ENCODE results near the gene CXCL14.

Gene CXCL14

GRCh38 chr5:135596157-135596763 is 17.5 kb upstream of the CXCL14 start:
- DNase-seq (ENCODE audit: low read depth), result no peak

- no peak for DNase-seq (ENCODE audit: low read depth)
Observed at GRCh38 chr5:135594416-135594960, 15.7 kb upstream of the CXCL14 start.

DNA sequence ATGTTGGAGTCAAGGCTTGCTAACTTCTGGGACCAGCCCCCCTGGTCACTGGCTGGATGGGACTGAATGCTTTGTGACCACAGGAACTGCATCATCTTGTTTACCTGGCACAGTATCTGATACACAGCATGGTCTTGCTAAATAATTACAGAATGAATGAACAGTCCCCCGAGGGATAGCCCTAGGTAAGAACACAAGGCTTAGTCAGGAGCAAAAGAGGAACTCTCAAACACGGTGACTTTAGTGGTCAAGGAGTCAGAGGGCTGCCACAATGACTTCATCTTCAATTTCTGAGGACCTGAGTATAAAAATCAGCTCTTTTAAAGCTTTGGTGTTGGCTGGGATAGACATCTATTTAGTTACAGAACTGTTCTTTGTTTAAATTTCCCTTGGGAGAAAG is 15.1 kb upstream of the CXCL14 start:
- DNase-seq (ENCODE audit: low read depth), result no peak

- DNase-seq (ENCODE audit: low read depth), result no peak
Observed at GRCh38 chr5:135593141-135593540, 14.3 kb upstream of the CXCL14 start.

DNA sequence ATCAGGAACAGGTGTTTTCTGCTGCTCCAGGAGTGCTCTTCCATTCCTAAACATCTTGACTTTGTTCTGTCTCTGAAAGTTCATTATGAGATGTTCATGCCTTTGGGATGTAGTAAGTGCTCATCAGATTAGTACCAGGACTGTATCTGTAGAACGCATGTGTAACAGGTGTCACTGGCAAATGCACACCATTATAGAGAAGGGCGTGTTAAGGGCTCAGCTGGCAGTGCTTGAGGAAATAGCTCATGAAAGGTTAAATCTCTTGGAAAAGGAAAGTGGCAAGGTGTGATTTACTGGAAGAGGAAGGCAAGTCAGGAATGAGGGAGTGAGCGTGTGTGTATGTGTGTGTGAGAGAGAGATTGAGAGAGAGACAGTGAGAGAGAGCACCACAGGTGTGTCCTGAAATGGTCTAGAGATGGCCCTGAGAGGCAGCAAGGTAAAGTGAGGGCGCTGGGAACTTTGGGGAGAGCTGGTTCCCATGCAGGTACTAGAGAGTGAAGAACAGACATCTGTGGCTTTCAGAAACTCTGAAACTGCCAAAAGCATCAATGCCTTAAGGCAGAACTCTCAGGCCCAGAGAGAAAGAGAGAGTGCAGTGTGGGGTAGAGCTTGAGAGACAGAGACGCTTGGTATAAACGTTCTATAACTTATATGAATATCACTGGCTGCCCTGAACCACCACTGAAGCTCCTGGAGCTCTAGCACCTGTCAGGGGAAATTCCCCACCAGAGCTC is 13.7 kb upstream of the CXCL14 start:
- no peak for DNase-seq (ENCODE audit: low read depth)

- no peak for DNase-seq (ENCODE audit: low read depth)
Observed at GRCh38 chr5:135591277-135591676, 12.5 kb upstream of the CXCL14 start.

- DNase-seq (ENCODE audit: low read depth), result no peak
Observed at GRCh38 chr5:135589152-135589551, 10.4 kb upstream of the CXCL14 start.

DNA sequence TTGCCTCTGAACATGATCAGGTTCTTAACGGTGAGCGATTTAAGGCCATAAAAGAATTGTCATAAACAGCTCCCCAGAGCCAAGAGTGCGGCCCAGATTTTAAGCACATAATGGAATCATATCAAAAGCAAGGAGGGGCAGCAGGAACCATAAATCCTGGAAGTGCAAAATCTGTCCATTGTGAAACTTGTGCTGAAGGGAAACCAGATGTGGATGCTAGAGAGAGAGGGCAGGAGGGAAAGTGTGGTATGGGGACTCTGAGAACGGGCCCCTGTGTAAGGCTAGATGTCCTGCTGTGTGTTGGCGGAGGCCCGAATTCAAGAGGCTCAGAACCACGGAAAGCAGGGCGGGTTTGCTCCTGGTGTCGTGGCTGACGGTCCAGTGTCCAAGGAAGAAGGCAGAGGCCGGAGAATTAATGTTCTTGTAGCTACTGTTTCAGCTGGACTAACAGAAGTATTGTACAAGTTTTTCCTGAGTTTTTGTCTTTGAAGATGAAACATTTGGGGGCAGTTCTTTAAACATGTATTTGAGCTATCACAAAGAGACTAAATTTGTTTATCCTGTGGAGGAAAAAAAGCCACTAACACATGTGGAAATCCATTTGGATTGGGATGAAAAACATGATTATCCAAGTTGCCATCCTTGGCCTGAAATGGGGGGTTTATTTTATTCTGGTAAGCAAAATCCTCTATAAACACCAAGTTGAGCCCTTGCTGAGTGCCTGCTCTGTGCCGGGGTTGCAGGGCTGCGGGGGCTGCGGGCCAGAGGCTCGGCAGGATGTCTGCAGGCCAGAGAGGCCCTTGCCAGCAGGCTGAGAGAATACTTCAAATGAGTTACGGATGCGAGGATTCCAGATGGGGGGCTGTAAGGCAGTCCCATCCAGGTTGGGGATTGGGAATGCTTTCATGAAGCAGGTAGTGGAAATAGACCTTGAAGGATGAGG is 9.2 kb upstream of the CXCL14 start:
- DNase-seq (ENCODE audit: low read depth), result no peak

DNA sequence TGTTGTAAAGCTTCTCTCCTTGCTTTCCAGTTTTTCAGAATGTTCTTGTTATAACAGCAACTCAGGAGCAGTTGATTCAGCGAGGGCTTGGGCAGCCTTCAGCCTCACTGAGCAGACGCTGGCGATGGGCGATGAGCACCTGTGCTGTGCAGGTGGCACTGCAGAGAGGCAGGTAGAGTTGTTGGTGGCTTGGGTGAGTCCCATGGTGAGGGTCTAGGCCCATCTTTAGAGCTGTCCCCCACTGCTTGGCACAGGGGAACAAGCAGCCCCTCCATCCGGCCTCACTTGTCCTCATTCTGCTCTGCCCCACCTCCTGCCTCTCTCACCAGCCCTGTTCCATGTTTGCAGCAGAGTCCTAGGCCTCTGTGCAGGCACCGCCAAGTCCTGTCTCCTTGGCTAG is 6.1 kb upstream of the CXCL14 start:
- no peak for DNase-seq (ENCODE audit: low read depth)

- no peak for DNase-seq (ENCODE audit: low read depth)
Observed at GRCh38 chr5:135584276-135584675, 5.5 kb upstream of the CXCL14 start.

DNA sequence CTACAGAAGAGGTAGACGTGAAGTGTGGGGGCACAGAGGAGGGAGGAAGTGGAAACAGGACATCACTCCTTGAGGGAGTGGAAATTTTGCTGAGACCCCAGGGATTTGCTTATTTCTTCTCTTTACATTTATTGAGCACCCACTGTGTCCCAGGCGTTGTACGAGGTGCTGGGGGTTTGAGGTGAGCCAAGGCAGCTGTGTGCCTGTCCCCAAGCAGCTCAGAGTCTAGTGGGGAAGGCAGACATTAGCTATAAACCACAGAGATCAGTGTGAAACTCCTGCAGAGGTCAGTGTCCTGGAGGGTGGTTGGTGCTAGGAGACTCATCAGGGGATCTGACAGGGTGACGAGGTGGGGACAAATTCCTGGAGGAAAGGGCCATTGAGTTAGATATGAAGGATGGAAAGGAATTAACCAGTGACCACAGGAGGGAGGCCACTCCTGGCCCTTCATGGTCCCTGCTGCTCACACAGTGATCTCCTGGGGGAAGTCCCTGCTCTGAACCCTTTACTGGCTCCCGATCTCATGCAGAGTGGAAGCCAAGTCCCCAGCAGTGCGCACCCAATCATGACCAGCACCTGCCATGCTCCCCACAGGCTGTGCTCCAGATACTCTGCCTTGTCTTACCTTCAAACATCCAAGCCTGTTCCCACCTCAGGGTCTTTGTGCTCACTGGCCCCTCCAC is 3.4 kb upstream of the CXCL14 start:
- no peak for DNase-seq (ENCODE audit: low read depth)

DNA sequence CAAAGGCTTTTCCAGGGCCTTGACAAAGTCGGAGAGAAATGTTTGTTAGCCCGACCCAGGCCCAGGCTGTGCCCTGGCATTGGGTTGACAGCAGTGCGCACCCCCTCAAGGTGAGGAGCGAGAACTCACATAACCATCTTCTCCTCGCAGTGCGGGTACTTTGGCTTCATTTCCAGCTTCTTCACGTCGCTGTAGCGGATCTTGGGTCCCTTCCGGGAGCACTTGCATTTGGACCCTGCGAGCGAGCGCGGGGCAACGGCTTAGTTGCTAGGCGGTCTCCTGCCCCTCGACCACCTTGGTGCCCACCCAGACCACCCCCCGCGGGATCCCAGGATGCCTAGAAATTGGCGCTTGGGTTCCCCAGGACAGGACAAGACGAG is 496 bp downstream of the CXCL14 start:
- no peak for DNase-seq (ENCODE audit: low read depth)

DNA sequence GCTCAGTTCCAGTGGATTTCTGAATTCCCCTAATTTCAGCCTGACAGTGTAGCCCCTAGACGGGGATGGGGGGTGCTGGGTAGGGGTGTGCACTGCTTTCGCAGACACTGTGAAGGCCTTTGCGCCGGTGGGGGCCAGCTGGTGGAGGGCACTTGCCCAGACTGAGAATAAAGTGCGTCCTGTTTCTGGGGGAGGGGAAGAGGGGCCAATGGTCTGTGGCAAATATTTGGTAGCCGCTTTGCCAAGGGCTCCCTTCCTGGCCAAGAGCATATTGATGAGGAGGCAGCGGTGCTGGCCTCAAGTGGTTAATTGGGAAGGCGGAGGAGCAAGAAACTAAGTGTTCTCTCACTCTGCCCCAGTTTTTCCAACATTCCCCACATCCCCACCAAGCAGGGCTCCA is 1.4 kb downstream of the CXCL14 start:
- DNase-seq (ENCODE audit: low read depth), result no peak

DNA sequence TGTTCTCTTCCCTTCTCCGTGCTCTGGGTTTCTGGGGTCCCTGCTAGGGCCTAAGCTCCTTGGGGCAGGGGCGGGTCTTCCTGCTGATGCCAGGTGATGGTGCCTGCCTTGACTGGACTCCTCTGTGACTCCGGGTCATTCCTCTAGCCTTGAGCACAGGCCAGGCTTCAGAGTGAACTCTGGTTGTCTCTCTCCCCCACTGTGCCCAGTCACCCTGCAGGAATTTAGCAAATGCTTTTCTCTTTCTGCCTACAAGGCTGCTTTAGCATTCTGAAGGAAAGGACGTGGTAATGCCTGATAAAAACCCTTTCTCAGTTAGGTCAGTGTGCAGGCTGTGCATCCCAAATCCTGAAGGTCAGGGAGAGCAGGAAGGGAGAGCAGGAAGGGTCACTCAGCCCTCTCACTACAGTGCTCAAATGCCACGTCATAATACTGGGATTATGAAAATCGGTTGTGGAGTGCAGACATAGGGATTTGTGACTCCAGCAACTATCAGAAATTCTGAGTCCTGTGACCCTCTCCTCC is 2.7 kb downstream of the CXCL14 start:
- no peak for DNase-seq (ENCODE audit: low read depth)

- DNase-seq (ENCODE audit: low read depth), result no peak
Observed at GRCh38 chr5:135574493-135574892, 4.3 kb downstream of the CXCL14 start.

- DNase-seq (ENCODE audit: low read depth), result no peak
Observed at GRCh38 chr5:135571902-135572301, 6.9 kb downstream of the CXCL14 start.

GRCh38 chr5:135571066-135571609 is 7.7 kb downstream of the CXCL14 start:
- no peak for DNase-seq (ENCODE audit: low read depth)

DNA sequence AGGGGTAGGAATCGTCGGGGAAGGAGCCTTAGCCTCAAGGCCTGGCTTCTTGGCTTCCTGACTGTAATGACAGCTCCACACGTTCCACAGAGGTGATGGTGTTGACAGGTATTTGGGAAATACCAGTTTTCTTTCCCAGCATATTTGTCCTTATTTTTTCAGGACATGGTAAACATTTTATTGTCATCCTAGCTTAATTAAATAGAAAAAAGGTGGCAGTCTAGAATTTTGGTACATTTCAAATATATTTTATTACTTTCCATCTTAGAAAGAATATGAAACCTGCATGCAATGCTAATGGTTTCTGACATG is 8.4 kb downstream of the CXCL14 start:
- DNase-seq (ENCODE audit: low read depth), result no peak

DNA sequence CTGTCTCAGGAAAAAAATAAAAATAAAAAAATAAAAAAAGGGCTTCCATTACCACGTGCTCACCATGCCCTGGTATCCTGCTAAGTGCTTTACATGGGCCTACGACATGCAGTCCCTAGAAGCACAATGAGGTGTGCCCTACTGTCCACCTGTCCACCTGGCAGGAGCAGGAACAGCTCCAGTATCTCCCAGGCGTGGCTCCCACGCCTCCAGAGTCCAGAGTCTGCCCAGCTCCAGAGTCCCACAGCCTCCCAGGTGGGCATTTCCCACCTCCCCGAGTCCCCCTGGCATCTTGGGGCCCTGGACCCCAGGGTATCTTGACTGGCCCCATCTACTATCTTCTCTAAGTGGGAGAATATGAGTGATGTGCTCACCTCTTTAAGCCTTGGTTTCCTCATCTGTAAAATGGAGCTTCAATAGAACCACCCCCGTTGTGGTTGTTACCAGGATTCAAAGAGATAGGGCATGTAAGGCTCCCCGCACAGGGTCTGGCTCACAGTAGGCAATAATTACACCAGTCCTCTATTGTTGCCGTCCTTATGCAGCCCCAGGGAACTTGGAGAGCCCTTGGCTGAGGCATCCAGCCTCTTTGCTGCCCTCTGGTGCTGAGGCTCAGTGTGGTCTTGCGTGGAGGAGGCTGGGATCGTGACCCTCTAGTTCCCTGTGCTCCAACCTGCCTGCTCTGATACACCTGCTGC is 8.9 kb downstream of the CXCL14 start:
- DNase-seq (ENCODE audit: low read depth), result no peak

- no peak for DNase-seq (ENCODE audit: low read depth)
Observed at GRCh38 chr5:135568923-135569360, 9.8 kb downstream of the CXCL14 start.

GRCh38 chr5:135568246-135568645 is 10.5 kb downstream of the CXCL14 start:
- no peak for DNase-seq (ENCODE audit: low read depth)

Measured in activated T-cell treated with anti-CD3 and anti-CD28 coated beads for 24 hours (primary cell).